K562 (cell line): ENCODE data around the gene MEOX2.

Experiments used
- BHLHE40 ChIP-seq: IDR thresholded peaks from 2 replicates; pipeline ENCODE4 v1.6.1; 2011; ENCODE audit warnings: low read length, improper control_type of control experiment
- ETV5 ChIP-seq: sonication (generic); formaldehyde crosslinking; IDR thresholded peaks from 2 replicates; pipeline ENCODE4 v1.4.0; 2020; ENCODE audit warnings: low read depth, mild to moderate bottlenecking, missing genetic modification reagents
- NR1H2 ChIP-seq: sonication (generic); formaldehyde crosslinking; IDR thresholded peaks from 2 replicates; pipeline ENCODE4 v1.4.0; 2020; ENCODE audit warnings: mild to moderate bottlenecking, missing genetic modification reagents
- PCBP1 ChIP-seq: fragments of 200-400 bp; formaldehyde crosslinking; IDR thresholded peaks from 2 replicates; pipeline ENCODE4 v1.6.1; 2018; ENCODE audit warnings: mild to moderate bottlenecking, low read depth, low read length; ENCODE audit not compliant: poor library complexity, severe bottlenecking
- RBBP5 ChIP-seq: fragments of 200-600 bp; sonication (generic); IDR thresholded peaks from 2 replicates; pipeline ENCODE4 v1.6.1; 2012; ENCODE audit warnings: borderline replicate concordance, mild to moderate bottlenecking, low read length, control low read depth, inconsistent platforms; ENCODE audit not compliant: insufficient read depth, poor library complexity, severe bottlenecking
- RBM14 ChIP-seq: fragments of 200-400 bp; formaldehyde crosslinking; IDR thresholded peaks from 2 replicates; pipeline ENCODE4 v1.6.1; 2018; ENCODE audit warnings: low read depth, mild to moderate bottlenecking, low read length, moderate library complexity, borderline replicate concordance; ENCODE audit not compliant: insufficient read depth
- SRSF1 ChIP-seq: fragments of 200-400 bp; formaldehyde crosslinking; IDR thresholded peaks from 2 replicates; pipeline ENCODE4 v1.6.1; 2017; ENCODE audit warnings: mild to moderate bottlenecking, low read depth, low read length, moderate library complexity
- TAF15 ChIP-seq: fragments of 200-400 bp; formaldehyde crosslinking; IDR thresholded peaks from 2 replicates; pipeline ENCODE4 v1.6.1; 2017; ENCODE audit warnings: mild to moderate bottlenecking, low read depth, low read length, moderate library complexity
- ZKSCAN8 ChIP-seq: fragments of 200-800 bp; sonication (Bioruptor generic); IDR thresholded peaks from 2 replicates; pipeline ENCODE4 v1.6.1; 2016; ENCODE audit warnings: missing genetic modification characterization, missing compliant biosample characterization
- TF ChIP-seq, protein P1 (sequence below): IDR thresholded peaks from 2 replicates; pipeline ENCODE4 v1.6.1; 2012; ENCODE audit warnings: low read depth, low read length, improper control_type of control experiment, borderline replicate concordance

DNA sequence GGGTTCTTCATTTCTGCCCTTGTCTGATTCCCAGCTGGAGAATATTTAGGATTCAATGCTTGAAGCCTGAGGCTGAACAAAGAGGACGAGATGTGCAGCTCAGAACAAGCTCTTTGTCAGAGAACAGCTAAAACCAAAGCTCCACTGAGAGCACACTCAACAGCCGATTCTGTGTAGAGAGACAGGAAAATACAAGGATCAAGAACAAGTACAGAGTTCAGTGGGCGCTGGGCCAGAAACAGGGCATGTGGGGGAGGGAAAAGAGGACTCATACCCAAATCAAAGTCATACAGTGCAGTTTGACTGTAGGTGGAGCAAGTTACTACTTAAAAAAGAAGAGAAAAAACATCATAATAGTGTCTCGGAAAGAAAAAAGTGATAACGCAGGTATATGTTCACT lies 124.6 kb downstream of the MEOX2 start, which contains the start of gene AGMO:
- TF ChIP-seq TAF15 (no peak), NR1H2 (CRISPR knock-in tag) (no peak), SRSF1 (no peak), ZKSCAN8 (CRISPR knock-in tag) (no peak), BHLHE40 (no peak), RBM14 (no peak), ETV5 (no peak), RBBP5 (no peak), PCBP1 (no peak)
- TF ChIP-seq, protein P1, sequence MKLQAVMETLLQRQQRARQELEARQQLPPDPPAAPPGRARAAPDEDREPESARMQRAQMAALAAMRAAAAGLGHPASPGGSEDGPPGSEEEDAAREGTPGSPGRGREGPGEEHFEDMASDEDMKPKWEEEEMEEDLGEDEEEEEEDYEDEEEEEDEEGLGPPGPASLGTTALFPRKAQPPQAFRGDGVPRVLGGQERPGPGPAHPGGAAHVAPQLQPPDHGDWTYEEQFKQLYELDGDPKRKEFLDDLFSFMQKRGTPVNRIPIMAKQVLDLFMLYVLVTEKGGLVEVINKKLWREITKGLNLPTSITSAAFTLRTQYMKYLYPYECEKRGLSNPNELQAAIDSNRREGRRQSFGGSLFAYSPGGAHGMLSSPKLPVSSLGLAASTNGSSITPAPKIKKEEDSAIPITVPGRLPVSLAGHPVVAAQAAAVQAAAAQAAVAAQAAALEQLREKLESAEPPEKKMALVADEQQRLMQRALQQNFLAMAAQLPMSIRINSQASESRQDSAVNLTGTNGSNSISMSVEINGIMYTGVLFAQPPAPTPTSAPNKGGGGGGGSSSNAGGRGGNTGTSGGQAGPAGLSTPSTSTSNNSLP, result no peak
